Testis (tissue), 3 donors: Measurements from ENCODE around the gene FAM240A. TPM values are rescaled to one million over a fixed set of nuclear protein-coding genes. Genes with fewer than 3 reads are reported as not detected.

Experiments used
- DNase-seq: peaks from one replicate; pipeline ENCODE4 v3.0.0-alpha.2; 2019
- H3K27ac ChIP-seq, 2 donors: fragments of 200-600 bp; sonication (generic); one replicate each; pipeline ENCODE4 v1.5.1; 2019
- H3K27me3 ChIP-seq: fragments of 200-600 bp; sonication (generic); one replicate; pipeline ENCODE4 v1.5.1; 2019
- H3K36me3 ChIP-seq: fragments of 200-600 bp; sonication (generic); one replicate; pipeline ENCODE4 v1.5.1; 2017; ENCODE audit warnings: low read depth; ENCODE audit errors: missing control alignments
- H3K4me1 ChIP-seq: fragments of 200-600 bp; sonication (generic); one replicate; pipeline ENCODE4 v1.5.1; 2019
- H3K4me3 ChIP-seq, 2 donors: fragments of 200-600 bp; sonication (generic); one replicate each; pipeline ENCODE4 v1.5.1; 2017 to 2019
- H3K9me3 ChIP-seq: fragments of 200-600 bp; sonication (generic); one replicate; pipeline ENCODE4 v1.5.1; 2017
- CTCF ChIP-seq, 3 experiments: fragments of 450-650 bp in 2 of 3; fragments of 200-600 bp in 1 of 3; sonication (generic) in 1 of 3; IDR thresholded peaks; one replicate each; pipeline ENCODE4 v1.5.1; 2016 to 2019; ENCODE audit warnings: antibody characterized with exemption in 3 of 3, mild to moderate bottlenecking in 2 of 3, moderate library complexity in 1 of 3
- POLR2A ChIP-seq: fragments of 450-650 bp; IDR thresholded peaks from one replicate; pipeline ENCODE4 v1.6.1; 2017; ENCODE audit warnings: antibody characterized with exemption, mild to moderate bottlenecking, moderate library complexity
- WGBS, 2 donors: methylation state at CpG; one replicate each; pipeline ENCODE4 v1.1.5; 2018; 5-methylcytosine and 5-hydroxymethylcytosine counted together
- intact Hi-C: fragments of 100-400 bp; cut with DNase I; formaldehyde crosslinking; loops from one replicate; pipeline ENCODE4 v1.15.1; 2023; ENCODE audit warnings: low total_unique reads
- polyA plus RNA-seq: library from polyadenylated mRNA; stranded (reverse); fragments of 350-450 nt; fragmentation: Illumina TruSeq; extraction: RNeasy Lipid Tissue Mini Kit (QIAGEN cat#74804); gene quantifications from one replicate; pipeline ENCODE4 v1.2.3, GENCODE V29; 2014; ENCODE audit warnings: low read depth, low replicate concordance; ENCODE audit not compliant: insufficient read depth
- total RNA-seq, 2 donors: library from RNA; depleted of rRNA; stranded (reverse); fragments of >200 nt; gene quantifications; one replicate each; pipeline ENCODE4 v1.2.3, GENCODE V29; 2016

Gene FAM240A
- total and polyA plus RNA-seq, 3 donors from 2014 or later = not detected

- WGBS, 2 donors = 71 to 78% methylated on average over 4 to 7 of the region's 7 CpGs
- Histone ChIP-seq H3K4me1 (no peaks in the 10 kb centered on the region), H3K27me3 (no peaks in the 10 kb centered on the region), H3K9me3 (no peaks in the 10 kb centered on the region), H3K36me3 (no peaks in the 10 kb centered on the region), H3K4me3 (no peak overlapping the region), H3K27ac (no peak overlapping the region)
- TF ChIP-seq POLR2A (no peak), CTCF (IDR thresholded peaks at IDR 0.05) (no peak)
- DNase-seq = no peak
- intact Hi-C loops = no loop called here
These were observed 54.1 kb downstream of the FAM240A start for GRCh38 chr3:46666453-46666845.

GRCh38 chr3:46667061-46667621 lies 54.8 kb downstream of the FAM240A start:
- no peaks in the 10 kb centered on the region for H3K27me3 ChIP-seq
- intact Hi-C loops = no loop called here
- no peaks in the 10 kb centered on the region for H3K36me3 ChIP-seq
- H3K4me3 ChIP-seq = no peak overlapping the region
- WGBS, 2 donors = 90 to 100% methylated on average over 2 to 6 of the region's 8 CpGs
- H3K4me1 ChIP-seq = no peaks in the 10 kb centered on the region
- no peak for DNase-seq
- H3K9me3 ChIP-seq = no peaks in the 10 kb centered on the region
- TF ChIP-seq POLR2A = no peak
- no peak for TF ChIP-seq CTCF (IDR thresholded peaks at IDR 0.05)
- H3K27ac ChIP-seq = no peak overlapping the region

- DNase-seq = no peak
- intact Hi-C loops = no loop called here
- Histone ChIP-seq H3K27ac (no peak overlapping the region), H3K9me3 (no peaks in the 10 kb centered on the region), H3K4me1 (no peaks in the 10 kb centered on the region), H3K27me3 (no peaks in the 10 kb centered on the region), H3K4me3 (no peak overlapping the region), H3K36me3 (no peaks in the 10 kb centered on the region)
- TF ChIP-seq CTCF (IDR thresholded peaks at IDR 0.05) (no peak), POLR2A (no peak)
- WGBS, 2 donors = 98% methylated on average over 9 of the region's 9 CpGs
These were observed 55.3 kb downstream of the FAM240A start for GRCh38 chr3:46667657-46668056.

- no peaks in the 10 kb centered on the region for H3K9me3 ChIP-seq
- TF ChIP-seq CTCF (IDR thresholded peaks at IDR 0.05) (no peak), POLR2A (no peak)
- intact Hi-C loops = no loop called here
- DNase-seq = no peak
- 72 to 73% methylated on average over 8 of the region's 8 CpGs for WGBS, 2 donors
- H3K4me3 ChIP-seq = no peak overlapping the region
- no peaks in the 10 kb centered on the region for H3K36me3 ChIP-seq
- no peaks in the 10 kb centered on the region for H3K4me1 ChIP-seq
- no peak overlapping the region for H3K27ac ChIP-seq
- H3K27me3 ChIP-seq = no peaks in the 10 kb centered on the region
These were observed 55.8 kb downstream of the FAM240A start for GRCh38 chr3:46668116-46668515.

- TF ChIP-seq POLR2A (no peak), CTCF (IDR thresholded peaks at IDR 0.05) (no peak)
- intact Hi-C loops = no loop called here
- Histone ChIP-seq H3K4me1 (no peaks in the 10 kb centered on the region), H3K9me3 (no peaks in the 10 kb centered on the region), H3K4me3 (no peak overlapping the region), H3K27me3 (no peaks in the 10 kb centered on the region), H3K27ac (no peak overlapping the region), H3K36me3 (no peaks in the 10 kb centered on the region)
- 84 to 92% methylated on average over 2 of the region's 2 CpGs for WGBS, 2 donors
- no peak for DNase-seq
These were observed 56.3 kb downstream of the FAM240A start for GRCh38 chr3:46668591-46668990.
